ENCODE measurements around the gene HUNK. TPM values are rescaled to one million over a fixed set of nuclear protein-coding genes. Genes with fewer than 3 reads are reported as not detected.

The HUNK gene
- total RNA-seq, 1 donor from 2014 or later, result 0.51 TPM

DNA sequence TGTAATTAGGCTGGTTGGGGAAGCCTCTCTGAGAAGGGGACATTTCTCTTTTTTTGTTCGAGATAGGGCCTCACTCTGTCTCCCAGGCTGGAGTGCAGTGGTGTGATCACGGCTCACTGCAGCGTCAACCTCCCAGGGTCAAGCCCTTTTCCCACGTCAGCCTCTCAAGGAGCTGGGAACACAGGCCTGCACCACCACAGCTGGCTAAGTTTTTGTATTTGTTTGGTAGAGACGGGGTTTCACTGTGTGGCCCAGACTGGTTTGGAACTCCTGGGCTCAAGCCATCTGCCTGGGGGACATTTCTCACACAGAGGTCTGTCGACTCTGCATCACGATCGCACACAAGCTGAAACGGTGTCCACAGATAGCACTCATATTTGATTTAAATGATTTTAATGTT, 39.7 kb downstream of the HUNK start:
- ATAC-seq (ENCODE audit: low read depth) (no peak), DNase-seq (no peak)
- H3K4me1 Mint-ChIP-seq, result no peaks in the 10 kb centered on the region
- no peak overlapping the region for H3K27ac Mint-ChIP-seq
- H3K27me3 Mint-ChIP-seq, result peaks cover 29% of the 10 kb centered on the region
- no peak for TF ChIP-seq CTCF (IDR thresholded peaks at IDR 0.05)
- intact Hi-C loops (cut with micrococcal nuclease), result no loop called here
- POLR2A ChIA-PET, result no interaction called here
- CTCF ChIA-PET, result no interaction called here
- H3K9me3 Mint-ChIP-seq, result no peaks in the 10 kb centered on the region
- H3K4me3 Mint-ChIP-seq, result no peak overlapping the region
- no peaks in the 10 kb centered on the region for H3K36me3 Mint-ChIP-seq (ENCODE audit: low read depth)

- CTCF ChIA-PET, result no interaction called here
- Mint-ChIP-seq H3K27me3 (peaks cover 27% of the 10 kb centered on the region), H3K27ac (no peak overlapping the region), H3K9me3 (no peaks in the 10 kb centered on the region), H3K36me3 (ENCODE audit: low read depth) (no peaks in the 10 kb centered on the region), H3K4me3 (no peak overlapping the region), H3K4me1 (no peaks in the 10 kb centered on the region)
- intact Hi-C loops (cut with micrococcal nuclease), result no loop called here
- ATAC-seq (ENCODE audit: low read depth) (no peak), DNase-seq (no peak)
- no peak for TF ChIP-seq CTCF (IDR thresholded peaks at IDR 0.05)
- POLR2A ChIA-PET, result no interaction called here
Measured at GRCh38 chr21:31913182-31913608, 40.4 kb downstream of the HUNK start.

- Mint-ChIP-seq H3K27me3 (peaks cover 17% of the 10 kb centered on the region), H3K4me1 (no peaks in the 10 kb centered on the region), H3K27ac (no peak overlapping the region), H3K4me3 (no peak overlapping the region), H3K9me3 (no peaks in the 10 kb centered on the region), H3K36me3 (ENCODE audit: low read depth) (no peaks in the 10 kb centered on the region)
- ATAC-seq (ENCODE audit: low read depth) (no peak), DNase-seq (no peak)
- TF ChIP-seq CTCF (IDR thresholded peaks at IDR 0.05), result no peak
- CTCF ChIA-PET, result no interaction called here
- intact Hi-C loops (cut with micrococcal nuclease), result no loop called here
- POLR2A ChIA-PET, result no interaction called here
Measured at GRCh38 chr21:31914472-31914871, 41.7 kb downstream of the HUNK start.

- CTCF ChIA-PET, result no interaction called here
- Mint-ChIP-seq H3K9me3 (no peaks in the 10 kb centered on the region), H3K36me3 (ENCODE audit: low read depth) (no peaks in the 10 kb centered on the region), H3K4me3 (no peak overlapping the region), H3K4me1 (no peaks in the 10 kb centered on the region), H3K27ac (no peak overlapping the region), H3K27me3 (peaks cover 17% of the 10 kb centered on the region)
- intact Hi-C loops (cut with micrococcal nuclease), result no loop called here
- TF ChIP-seq CTCF (IDR thresholded peaks at IDR 0.05), result no peak
- DNase-seq (no peak), ATAC-seq (ENCODE audit: low read depth) (no peak)
- POLR2A ChIA-PET, result no interaction called here
Measured at GRCh38 chr21:31915566-31915965, 42.7 kb downstream of the HUNK start.

DNA sequence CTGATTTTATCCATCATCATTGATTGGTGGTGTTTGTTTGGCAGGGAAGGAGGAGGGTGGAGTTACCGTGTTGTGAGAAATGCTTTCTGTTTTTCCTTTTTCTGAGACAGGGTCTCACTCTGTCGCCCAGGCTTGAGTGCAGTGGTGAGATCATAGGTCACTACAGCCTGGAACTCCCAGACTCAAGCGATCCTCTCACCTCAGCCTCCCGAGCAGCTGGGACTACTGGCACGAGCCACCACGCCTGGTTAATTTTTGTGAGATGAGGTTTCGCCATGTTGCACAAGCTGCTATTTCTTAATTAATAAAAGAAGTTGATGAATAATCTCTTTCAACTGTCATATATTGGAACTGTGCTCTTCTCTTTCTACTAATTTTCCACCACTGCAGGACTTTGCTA, 44.3 kb downstream of the HUNK start:
- H3K27me3 Mint-ChIP-seq, result peaks cover 10% of the 10 kb centered on the region
- no peaks in the 10 kb centered on the region for H3K36me3 Mint-ChIP-seq (ENCODE audit: low read depth)
- TF ChIP-seq CTCF (IDR thresholded peaks at IDR 0.05), result no peak
- ChIA-PET CTCF (no interaction called here), POLR2A (no interaction called here)
- DNase-seq, result no peak
- no peaks in the 10 kb centered on the region for H3K9me3 Mint-ChIP-seq
- H3K4me1 Mint-ChIP-seq, result no peaks in the 10 kb centered on the region
- no peak overlapping the region for H3K4me3 Mint-ChIP-seq
- H3K27ac Mint-ChIP-seq, result no peak overlapping the region
- intact Hi-C loops (cut with micrococcal nuclease), result no loop called here
- no peak for ATAC-seq (ENCODE audit: low read depth)
